Stimulated activated memory B cell treated with anti-CD40 and anti-IgM and Interleukin-4, amounts not matched to agents 10 μg/mL and 1 μg/mL and 100 μg/mL, for 72 hours (primary cell): ENCODE data around the gene CDHR3.
A peak's percentile ranks its signal among the peaks of the same experiment; 100 is the strongest.

Experiments
- ATAC-seq: fragments of 150-1000 bp; cut with Tn5 transposase; 2 replicates; pipeline ENCODE4 v1.10.0; 2021
- H3K27ac Mint-ChIP-seq: one replicate; pipeline ENCODE4 v1.8.0; 2022; ENCODE audit warnings: mild to moderate bottlenecking, mixed read lengths
- H3K27me3 Mint-ChIP-seq: one replicate; pipeline ENCODE4 v1.8.0; 2022; ENCODE audit warnings: mixed read lengths
- H3K36me3 Mint-ChIP-seq: one replicate; pipeline ENCODE4 v1.8.0; 2022; ENCODE audit warnings: mixed read lengths
- H3K4me1 Mint-ChIP-seq: one replicate; pipeline ENCODE4 v1.8.0; 2022; ENCODE audit warnings: mixed read lengths
- H3K4me3 Mint-ChIP-seq: one replicate; pipeline ENCODE4 v1.8.0; 2022; ENCODE audit warnings: mild to moderate bottlenecking, moderate library complexity, mixed read lengths
- H3K9me3 Mint-ChIP-seq: one replicate; pipeline ENCODE4 v1.8.0; 2022; ENCODE audit warnings: mixed read lengths

Gene CDHR3

DNA sequence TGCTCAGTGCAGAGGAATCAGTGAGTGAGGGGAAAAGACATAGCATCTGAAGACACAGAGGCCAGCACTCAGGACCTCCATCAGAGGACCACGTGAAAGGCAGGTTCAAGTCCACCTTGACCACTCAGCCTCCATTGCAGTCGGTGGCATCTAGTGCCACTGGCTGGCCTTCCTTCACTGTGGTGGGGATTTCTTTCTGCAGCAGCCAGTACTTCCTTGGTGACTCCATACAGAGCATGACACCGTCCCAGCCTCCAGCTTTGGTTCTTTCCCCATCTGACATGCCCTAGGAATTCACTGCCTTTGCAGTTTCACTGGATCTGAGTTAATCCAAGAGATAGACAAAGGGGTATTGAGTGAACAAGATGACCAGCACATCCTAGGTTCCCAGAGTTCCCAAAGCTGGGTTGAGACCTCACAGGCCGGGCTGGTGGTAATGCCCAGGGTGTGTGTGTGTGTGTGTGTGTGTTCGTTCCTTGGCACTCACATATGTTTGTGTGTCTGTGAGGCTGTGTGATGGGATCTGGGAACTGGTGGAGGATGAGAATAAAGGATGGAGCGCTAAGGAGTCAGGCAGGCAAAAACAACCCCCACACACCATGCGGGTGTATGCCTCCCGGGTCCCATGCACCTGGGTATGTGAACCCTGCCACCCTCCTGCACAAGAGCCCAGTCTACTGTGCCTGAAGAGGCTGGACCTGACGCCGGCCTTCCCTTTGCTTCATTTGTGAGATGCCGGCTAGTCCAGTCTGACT is 91.3 kb downstream of the CDHR3 start:
- no peak for ATAC-seq
- H3K27me3 Mint-ChIP-seq: no peaks in the 10 kb centered on the region
- no peaks in the 10 kb centered on the region for H3K36me3 Mint-ChIP-seq
- H3K4me1 Mint-ChIP-seq: peaks cover 62% of the 10 kb centered on the region
- H3K4me3 Mint-ChIP-seq: no peak overlapping the region
- peak overlapping the region; percentile 63 for H3K27ac Mint-ChIP-seq
- H3K9me3 Mint-ChIP-seq: no peaks in the 10 kb centered on the region

DNA sequence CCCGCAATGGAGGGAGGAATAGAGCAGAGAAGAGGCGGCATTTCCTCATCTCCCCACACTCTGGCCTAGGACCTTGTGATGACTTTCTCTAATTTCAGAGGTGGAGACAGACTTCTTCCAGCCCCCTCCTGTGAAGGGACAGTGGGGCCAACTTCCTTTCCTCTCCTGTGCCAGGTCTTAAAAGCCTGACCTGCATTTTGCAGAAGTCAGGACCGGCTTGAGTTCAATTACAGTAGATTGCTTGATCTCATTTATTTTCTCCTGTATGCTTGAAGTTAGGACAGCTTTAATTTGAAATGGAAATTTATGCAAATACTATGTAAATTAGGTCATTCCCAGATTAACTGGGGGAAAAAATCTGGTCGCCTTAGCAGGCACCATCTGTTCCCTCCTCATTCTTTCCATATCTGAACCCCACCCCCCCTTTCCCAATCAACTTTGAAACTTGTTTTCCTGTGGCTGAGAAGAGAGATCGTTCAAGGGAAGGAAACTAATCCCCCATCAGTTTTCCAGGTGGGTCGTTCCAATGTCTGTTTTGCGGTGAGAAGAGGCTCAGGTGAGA is 92.0 kb downstream of the CDHR3 start:
- no peaks in the 10 kb centered on the region for H3K27me3 Mint-ChIP-seq
- no peak for ATAC-seq
- H3K36me3 Mint-ChIP-seq: no peaks in the 10 kb centered on the region
- H3K4me1 Mint-ChIP-seq: peaks cover 62% of the 10 kb centered on the region
- no peak overlapping the region for H3K4me3 Mint-ChIP-seq
- H3K27ac Mint-ChIP-seq: no peak overlapping the region
- no peaks in the 10 kb centered on the region for H3K9me3 Mint-ChIP-seq

DNA sequence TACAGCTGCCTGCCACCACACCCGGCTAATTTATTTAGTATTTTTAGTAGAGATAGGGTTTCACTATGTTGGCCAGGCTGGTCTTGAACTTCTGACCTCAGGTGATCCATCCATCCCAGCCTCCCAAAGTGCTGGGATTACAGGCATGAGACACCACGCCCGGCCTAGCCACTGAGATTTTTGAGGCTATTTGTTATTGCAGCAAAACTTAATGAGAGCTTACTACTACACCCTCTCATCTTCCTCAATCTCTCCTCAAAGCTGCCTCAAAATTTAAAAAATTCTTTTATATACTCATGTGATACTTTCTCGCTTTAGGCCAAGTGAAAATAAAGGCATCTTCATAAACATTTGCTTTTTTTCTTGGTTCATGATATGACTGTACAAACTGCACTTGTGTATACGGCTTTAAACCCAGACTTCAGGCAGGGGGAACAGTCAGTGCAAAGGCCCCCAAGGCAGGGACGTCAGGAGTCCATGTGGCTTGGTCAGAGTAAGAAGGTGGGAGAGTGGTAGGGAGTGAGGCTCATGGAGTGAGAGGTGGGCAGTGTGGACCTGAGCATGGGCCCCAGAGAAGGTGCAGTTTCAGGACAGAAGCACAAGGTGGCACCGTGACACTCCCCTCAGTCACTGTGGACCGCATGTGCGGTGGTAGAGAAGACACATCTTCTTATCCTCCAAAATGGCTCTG is 93.6 kb downstream of the CDHR3 start:
- Mint-ChIP-seq H3K4me1 (peaks cover 70% of the 10 kb centered on the region), H3K36me3 (no peaks in the 10 kb centered on the region), H3K4me3 (peak overlapping the region; percentile 56), H3K27ac (peak overlapping the region; percentile 86), H3K27me3 (no peaks in the 10 kb centered on the region), H3K9me3 (no peaks in the 10 kb centered on the region)
- peak; percentile 74 for ATAC-seq

DNA sequence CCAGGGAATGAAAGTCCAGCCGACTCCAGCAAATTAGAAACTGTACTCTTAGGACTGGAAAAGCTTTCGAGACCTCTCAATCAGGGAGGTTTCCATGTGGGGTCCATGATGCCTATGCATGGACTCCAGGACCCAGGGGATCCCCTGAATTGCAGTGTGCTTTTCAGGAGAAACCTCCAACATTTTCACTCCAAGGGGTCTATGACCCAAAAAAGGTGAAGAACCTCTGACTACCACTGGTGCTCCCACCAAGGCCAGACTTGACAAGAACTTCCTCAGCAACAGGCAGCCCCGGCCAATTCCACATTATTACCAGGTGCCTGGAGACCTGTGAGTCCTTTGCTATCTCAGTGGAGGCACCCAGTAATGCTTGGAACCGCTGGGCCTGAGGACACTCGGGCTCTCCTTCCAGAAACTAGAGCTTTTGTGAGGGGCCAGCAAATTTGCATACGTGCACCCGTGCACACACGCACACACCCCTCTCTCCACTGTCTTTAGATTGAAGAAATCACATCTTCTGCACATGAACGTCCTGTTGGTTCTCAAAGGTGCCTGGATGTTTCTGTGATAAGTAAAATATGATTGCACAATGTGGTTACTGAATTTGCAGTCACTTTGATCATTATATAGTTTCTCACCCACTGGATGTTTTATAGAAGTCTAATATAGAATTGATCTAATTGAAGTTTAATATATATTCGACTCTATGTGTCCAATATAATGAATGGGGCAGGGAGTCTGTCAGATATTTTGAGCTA is 94.3 kb downstream of the CDHR3 start:
- peaks cover 70% of the 10 kb centered on the region for H3K4me1 Mint-ChIP-seq
- no peaks in the 10 kb centered on the region for H3K36me3 Mint-ChIP-seq
- no peaks in the 10 kb centered on the region for H3K27me3 Mint-ChIP-seq
- H3K9me3 Mint-ChIP-seq: no peaks in the 10 kb centered on the region
- peak overlapping the region; percentile 56 for H3K4me3 Mint-ChIP-seq
- peak; percentile 2 for ATAC-seq
- peak overlapping the region; percentile 86 for H3K27ac Mint-ChIP-seq

DNA sequence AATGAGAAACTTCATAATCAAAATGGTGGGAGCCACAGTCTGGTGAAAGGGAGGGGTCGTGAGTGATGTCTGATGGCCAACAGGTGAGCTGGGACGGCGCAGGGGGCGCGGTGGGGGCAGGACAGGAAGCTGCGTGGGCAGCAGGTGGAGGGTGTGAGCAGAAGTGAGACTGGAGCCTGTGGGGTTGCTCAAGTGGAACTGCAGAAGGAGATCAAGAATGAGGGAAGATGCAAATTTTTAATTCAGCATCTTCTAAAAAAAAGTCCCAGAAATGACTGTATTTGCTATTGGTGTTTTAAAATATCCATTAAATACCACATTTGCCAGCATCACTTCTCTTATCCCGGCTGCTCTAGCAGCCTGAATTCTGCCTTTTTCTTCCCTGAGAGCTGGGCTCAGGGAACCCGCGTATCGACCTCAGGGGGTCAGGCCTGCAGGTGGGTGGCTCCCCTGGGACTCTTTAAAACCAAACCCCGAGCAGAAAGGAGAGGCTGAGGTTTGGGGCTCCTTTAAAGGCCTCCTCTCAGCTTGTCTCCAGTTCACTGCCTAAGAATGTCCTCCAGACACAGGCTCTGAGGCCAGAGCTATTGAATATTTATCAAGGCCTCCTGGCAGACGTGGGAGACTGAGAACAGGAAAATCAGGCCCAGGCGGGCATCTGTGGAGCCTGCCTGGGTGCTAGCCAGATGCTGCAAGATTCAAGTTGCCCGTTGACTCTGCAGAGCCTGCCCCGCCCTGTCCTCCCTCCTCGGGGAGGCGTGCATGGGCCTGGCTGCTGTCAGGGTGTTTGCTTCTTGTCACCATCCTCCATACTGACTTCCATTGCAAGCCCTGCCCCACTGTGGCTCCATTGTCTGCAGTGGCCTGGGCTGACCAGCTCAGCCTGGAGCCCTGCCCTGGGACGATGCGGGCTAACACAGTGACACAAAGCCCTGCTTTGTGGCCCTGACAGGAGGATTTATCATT is 95.2 kb downstream of the CDHR3 start:
- Mint-ChIP-seq H3K27ac (peak overlapping the region; percentile 86), H3K4me1 (peaks cover 75% of the 10 kb centered on the region), H3K27me3 (no peaks in the 10 kb centered on the region), H3K9me3 (no peaks in the 10 kb centered on the region), H3K36me3 (no peaks in the 10 kb centered on the region), H3K4me3 (peak overlapping the region; percentile 15)
- peak; percentile 91 for ATAC-seq

DNA sequence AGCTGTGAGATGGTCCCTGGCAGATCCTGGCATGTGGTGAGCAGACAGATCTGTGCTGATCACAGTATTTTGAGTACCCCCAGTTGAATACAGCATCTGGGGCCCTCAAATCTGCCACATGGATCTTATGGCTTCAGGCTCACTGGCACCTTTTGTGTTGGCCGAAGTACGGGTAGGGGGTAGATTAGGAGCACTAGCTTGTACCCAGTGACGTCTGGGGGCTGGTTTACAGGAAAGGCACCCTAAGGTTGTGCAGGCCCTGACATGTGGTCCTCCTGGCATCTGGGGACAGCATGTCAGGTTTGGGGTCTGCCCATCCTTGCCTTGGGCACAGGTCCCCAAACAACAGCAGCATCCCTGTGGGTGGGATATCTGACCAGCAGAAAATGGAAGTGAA is 95.9 kb downstream of the CDHR3 start:
- Mint-ChIP-seq H3K4me1 (peaks cover 75% of the 10 kb centered on the region), H3K4me3 (no peak overlapping the region), H3K27me3 (no peaks in the 10 kb centered on the region), H3K27ac (peak overlapping the region; percentile 86), H3K36me3 (no peaks in the 10 kb centered on the region), H3K9me3 (no peaks in the 10 kb centered on the region)
- ATAC-seq: no peak

DNA sequence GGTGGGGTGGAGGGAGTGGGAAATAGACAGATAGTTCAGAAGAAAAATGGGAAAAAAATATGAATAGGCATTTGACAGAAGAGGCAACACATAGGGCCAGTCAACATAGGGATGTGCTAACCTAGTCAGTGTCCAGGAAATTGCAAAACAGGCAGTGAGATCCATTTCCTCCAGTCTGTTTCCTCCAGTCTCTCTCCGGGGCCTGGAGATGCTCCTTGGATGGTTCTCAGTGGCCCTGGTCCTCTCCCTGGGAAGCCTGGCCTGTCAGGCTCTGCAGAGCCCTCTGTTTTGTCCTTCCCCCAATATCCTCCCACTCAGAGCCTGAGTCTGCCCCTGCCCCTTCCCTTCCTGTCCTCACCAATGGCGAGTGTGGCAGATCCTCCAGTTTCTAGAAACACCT is 96.5 kb downstream of the CDHR3 start:
- H3K4me1 Mint-ChIP-seq: peaks cover 80% of the 10 kb centered on the region
- no peak for ATAC-seq
- H3K27ac Mint-ChIP-seq: peak overlapping the region; percentile 86
- H3K4me3 Mint-ChIP-seq: no peak overlapping the region
- H3K9me3 Mint-ChIP-seq: no peaks in the 10 kb centered on the region
- H3K36me3 Mint-ChIP-seq: no peaks in the 10 kb centered on the region
- no peaks in the 10 kb centered on the region for H3K27me3 Mint-ChIP-seq

DNA sequence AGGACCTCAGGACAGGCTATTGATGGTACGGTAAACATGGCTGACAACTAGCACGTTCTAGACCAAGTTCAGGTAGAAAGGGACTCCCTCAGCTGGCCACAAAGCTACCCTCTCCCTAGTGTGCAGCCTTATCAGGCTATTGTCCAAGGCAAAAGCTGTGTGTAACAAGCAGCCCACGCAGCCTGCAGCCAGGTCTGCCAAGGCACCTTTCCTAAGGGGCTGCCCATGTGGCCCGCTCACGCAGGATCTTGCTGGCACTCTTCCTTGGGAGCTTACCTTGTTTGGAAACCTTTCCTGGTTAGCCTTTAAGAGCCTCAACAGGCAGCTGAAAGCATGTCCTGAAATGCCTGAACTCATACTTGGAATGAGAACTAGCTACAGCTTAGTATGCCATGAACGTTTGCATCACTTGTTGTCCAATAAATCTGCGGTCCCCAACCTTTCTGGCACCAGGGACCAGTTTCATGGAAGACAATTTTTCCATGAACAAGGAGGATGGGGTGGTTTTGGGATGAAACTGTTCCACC is 97.4 kb downstream of the CDHR3 start:
- H3K9me3 Mint-ChIP-seq: no peaks in the 10 kb centered on the region
- no peaks in the 10 kb centered on the region for H3K27me3 Mint-ChIP-seq
- peak overlapping the region; percentile 86 for H3K27ac Mint-ChIP-seq
- H3K4me3 Mint-ChIP-seq: no peak overlapping the region
- H3K4me1 Mint-ChIP-seq: peaks cover 89% of the 10 kb centered on the region
- ATAC-seq: no peak
- H3K36me3 Mint-ChIP-seq: no peaks in the 10 kb centered on the region

DNA sequence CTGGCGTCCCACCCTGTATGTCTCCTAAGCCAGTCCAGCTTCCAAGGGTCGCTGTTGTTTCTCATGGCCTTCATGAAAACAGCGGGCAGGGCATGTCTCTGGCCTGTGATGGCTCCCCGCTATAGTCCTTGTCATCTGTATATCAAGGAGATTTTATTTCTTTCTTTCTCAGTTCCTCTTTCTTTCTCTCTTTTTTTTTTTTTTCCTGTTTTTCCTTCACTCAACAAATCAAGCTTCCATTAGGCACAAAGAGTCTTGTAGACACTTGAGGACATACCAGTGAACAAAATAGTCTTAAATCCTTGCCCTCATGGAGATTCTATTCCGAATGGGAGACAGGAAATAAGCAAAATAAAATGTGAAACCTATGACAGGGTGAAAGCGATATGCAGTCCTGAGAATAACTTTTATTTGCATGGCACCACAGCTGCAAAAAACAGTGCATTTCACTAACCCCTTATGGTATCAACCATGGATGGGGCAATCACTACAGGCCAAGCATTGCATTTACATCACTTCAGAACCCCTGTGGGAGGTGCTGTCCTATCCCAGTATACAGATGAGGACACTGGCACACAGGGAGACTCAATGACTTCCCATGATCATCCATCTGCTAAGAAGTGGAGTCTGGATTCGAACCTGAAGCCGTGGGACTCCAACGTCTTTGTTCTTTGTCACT is 98.4 kb downstream of the CDHR3 start:
- ATAC-seq: peak; percentile 56
- Mint-ChIP-seq H3K4me3 (peak overlapping the region; percentile 42), H3K36me3 (no peaks in the 10 kb centered on the region), H3K9me3 (no peaks in the 10 kb centered on the region), H3K4me1 (peaks cover 90% of the 10 kb centered on the region), H3K27me3 (no peaks in the 10 kb centered on the region), H3K27ac (peak overlapping the region; percentile 86)

DNA sequence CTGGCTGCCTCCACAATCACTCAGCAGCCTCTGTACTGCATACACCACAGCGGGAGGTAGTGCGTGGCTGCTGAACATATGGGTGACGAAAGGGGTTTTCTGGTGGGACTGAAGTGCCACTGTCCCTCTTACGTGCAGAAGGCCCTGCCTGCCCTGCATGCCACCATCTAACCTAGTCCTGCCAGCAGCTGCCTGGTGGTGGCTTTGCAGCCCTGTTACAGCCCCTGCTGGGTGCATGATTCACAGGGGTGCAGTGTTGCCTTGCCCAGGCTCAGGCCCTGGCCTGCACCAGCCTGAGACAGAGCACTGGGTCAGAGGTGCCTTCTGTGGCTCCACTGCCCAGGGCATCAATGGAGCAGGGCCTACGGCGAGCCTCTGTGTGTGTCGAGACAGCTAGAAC is 98.9 kb downstream of the CDHR3 start:
- no peak for ATAC-seq
- Mint-ChIP-seq H3K27me3 (no peaks in the 10 kb centered on the region), H3K36me3 (no peaks in the 10 kb centered on the region), H3K27ac (peak overlapping the region; percentile 86), H3K9me3 (no peaks in the 10 kb centered on the region), H3K4me3 (peak overlapping the region; percentile 42), H3K4me1 (peaks cover 89% of the 10 kb centered on the region)

DNA sequence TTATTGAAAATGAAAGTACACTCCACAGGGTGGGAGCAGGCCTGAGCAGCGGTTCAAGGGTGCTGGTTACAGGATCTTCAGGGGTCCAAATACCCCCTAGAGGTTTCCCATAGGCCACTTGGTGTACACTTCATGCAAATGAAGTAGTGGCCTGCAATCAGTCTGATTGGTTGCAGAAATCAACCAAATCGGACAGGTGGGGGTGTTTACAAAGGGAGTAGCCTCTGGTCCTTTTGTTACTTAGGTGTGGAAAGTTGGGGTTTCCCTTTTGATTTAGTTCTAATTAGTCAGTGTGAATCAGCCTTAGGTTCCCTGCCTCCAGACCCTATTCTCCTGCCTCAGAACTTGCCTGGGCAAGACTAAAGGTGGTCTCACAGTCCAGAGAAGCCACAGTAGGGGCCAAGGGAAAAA is 99.5 kb downstream of the CDHR3 start:
- Mint-ChIP-seq H3K4me3 (peak overlapping the region; percentile 42), H3K4me1 (peaks cover 89% of the 10 kb centered on the region), H3K9me3 (no peaks in the 10 kb centered on the region), H3K27me3 (no peaks in the 10 kb centered on the region), H3K27ac (peak overlapping the region; percentile 86), H3K36me3 (no peaks in the 10 kb centered on the region)
- ATAC-seq: no peak

DNA sequence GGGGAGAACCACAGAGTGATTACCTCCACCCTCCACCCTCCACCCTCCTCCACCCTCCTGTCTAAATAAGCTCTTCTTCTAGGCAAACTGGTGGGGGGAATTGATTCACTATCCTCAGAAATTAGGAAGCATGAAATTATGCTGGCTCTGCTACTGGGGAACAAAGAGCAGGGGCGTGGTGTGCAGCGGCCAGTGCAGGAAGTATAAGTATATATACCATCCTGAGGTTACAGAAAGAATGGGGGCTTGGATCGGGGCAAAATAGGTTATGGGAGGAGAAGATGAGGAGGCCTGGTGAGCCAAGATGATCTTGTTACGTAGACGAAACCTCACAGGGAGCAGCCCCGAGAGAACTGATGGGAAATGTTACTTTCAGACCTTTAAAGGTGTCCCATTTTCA is 100.0 kb downstream of the CDHR3 start:
- peak overlapping the region; percentile 86 for H3K27ac Mint-ChIP-seq
- no peaks in the 10 kb centered on the region for H3K36me3 Mint-ChIP-seq
- H3K4me1 Mint-ChIP-seq: peaks cover 89% of the 10 kb centered on the region
- H3K4me3 Mint-ChIP-seq: no peak overlapping the region
- no peaks in the 10 kb centered on the region for H3K9me3 Mint-ChIP-seq
- H3K27me3 Mint-ChIP-seq: no peaks in the 10 kb centered on the region
- ATAC-seq: no peak

DNA sequence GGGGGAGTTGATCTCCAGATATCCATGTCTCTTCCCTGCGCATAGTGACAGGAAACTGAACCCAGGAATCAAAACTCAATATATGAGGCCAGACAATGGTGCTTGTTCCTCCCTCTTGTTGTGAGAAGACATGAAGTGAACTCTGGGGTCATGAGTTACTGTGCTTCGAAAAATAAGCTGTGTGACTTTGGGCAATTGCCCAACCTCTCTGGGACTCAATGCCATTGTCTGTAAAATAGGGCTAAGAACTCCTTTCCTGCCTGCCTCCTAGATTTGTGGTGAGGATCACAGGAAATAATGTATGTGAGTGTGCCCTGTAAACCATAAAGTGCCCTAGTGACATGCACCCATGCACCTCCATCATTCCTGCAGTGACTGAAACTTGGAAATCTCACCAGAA is 100.6 kb downstream of the CDHR3 start:
- H3K4me3 Mint-ChIP-seq: no peak overlapping the region
- H3K27ac Mint-ChIP-seq: peak overlapping the region; percentile 86
- H3K36me3 Mint-ChIP-seq: no peaks in the 10 kb centered on the region
- no peaks in the 10 kb centered on the region for H3K9me3 Mint-ChIP-seq
- H3K4me1 Mint-ChIP-seq: peaks cover 89% of the 10 kb centered on the region
- H3K27me3 Mint-ChIP-seq: no peaks in the 10 kb centered on the region
- ATAC-seq: no peak

DNA sequence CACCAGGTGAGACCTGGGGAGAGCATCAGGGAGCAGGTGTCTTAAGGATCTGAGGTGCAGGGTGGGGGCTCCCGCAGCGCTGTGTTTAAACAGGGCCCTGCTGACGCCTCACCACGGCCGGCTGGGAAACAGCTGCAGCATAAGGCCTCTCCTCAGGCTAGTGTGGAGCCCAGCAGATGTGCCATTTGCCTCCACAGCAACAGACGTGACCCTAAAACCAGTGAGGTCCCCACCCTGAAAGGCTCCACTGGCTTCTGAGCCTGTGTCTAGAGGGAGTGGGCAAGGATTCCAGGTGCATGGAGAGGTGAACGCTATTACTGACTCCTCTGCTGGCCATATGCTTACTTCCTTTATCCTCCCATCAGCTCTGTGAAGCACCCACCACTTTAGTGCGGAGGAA is 101.3 kb downstream of the CDHR3 start:
- no peaks in the 10 kb centered on the region for H3K36me3 Mint-ChIP-seq
- H3K27ac Mint-ChIP-seq: peak overlapping the region; percentile 78
- H3K9me3 Mint-ChIP-seq: no peaks in the 10 kb centered on the region
- ATAC-seq: no peak
- peaks cover 89% of the 10 kb centered on the region for H3K4me1 Mint-ChIP-seq
- H3K4me3 Mint-ChIP-seq: no peak overlapping the region
- no peaks in the 10 kb centered on the region for H3K27me3 Mint-ChIP-seq
